AG04450 (cell line): ENCODE results near the gene S100A2. TPM values are rescaled to one million over a fixed set of nuclear protein-coding genes. Genes with fewer than 3 reads are reported as not detected.
"Not testable (repeated sequence)": the region's sequence is repeated elsewhere in the genome, so short reads cannot be mapped to it uniquely, and the experiment has no call there.

Source experiments
- CTCF ChIA-PET: fragments of 300-600, 350-600 bp; formaldehyde crosslinking; extraction: SDS; loops from one replicate; lab custom pipeline; 2022; ENCODE audit warnings: antibody characterized with exemption, inconsistent platforms; lab: Charles Lee
- POLR2A ChIA-PET: fragments of 350-600 bp; formaldehyde crosslinking; extraction: SDS; loops from one replicate; lab custom pipeline; 2021; ENCODE audit warnings: antibody characterized with exemption, inconsistent platforms; lab: Yijun Ruan, JAX
- DNase-seq: peaks from one replicate; pipeline ENCODE4 v3.0.0-alpha.2; 2011; ENCODE audit warnings: low read depth, low spot score
- H3K27ac ChIP-seq: one replicate; pipeline ENCODE4 v1.5.1; 2012; ENCODE audit warnings: low read depth, low read length, control low read depth
- H3K27me3 ChIP-seq: one replicate; pipeline ENCODE4 v1.6.0; 2012; ENCODE audit warnings: low read length; ENCODE audit not compliant: control insufficient read depth, insufficient read depth
- H3K4me3 ChIP-seq: 2 replicates; pipeline ENCODE4 v1.5.1; 2011; ENCODE audit warnings: mild to moderate bottlenecking, low read depth, low read length, control low read depth
- H3K9me3 ChIP-seq: 2 replicates; pipeline ENCODE4 v1.5.1; 2012; ENCODE audit warnings: low read length; ENCODE audit not compliant: control insufficient read depth, insufficient read depth
- polyA plus RNA-seq: library from polyadenylated mRNA; depleted of rRNA; stranded (reverse); fragments of >200 nt; gene quantifications from 2 replicates; pipeline ENCODE4 v1.2.3, GENCODE V29; 2011
- TF ChIP-seq, protein P1 (sequence below): IDR thresholded peaks from 2 replicates; pipeline ENCODE4 v1.5.1; 2011; ENCODE audit warnings: low read depth, low read length, control low read depth, inconsistent platforms

The S100A2 gene
- polyA plus RNA-seq, 1 experiment = 5.2 TPM

DNA sequence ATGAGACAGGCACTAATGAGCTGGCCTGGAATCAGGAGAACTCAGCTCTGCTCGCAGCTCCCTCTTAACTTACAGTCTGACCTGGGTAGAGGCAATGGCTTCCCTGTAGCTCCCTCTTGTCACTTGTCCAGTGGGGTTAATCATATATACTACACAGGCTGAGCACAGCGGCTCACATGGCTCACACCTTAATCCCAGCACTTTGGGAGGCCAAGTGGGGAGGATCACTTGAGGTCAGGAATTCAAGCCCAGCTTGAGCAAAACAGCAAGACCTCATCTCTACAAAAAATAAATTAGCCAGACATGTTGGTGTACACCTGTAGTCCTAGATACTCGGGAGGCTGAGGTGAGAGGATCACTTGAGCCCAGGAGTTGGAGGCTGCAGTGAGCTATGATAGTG lies 34.0 kb downstream of the S100A2 start:
- TF ChIP-seq, protein P1, sequence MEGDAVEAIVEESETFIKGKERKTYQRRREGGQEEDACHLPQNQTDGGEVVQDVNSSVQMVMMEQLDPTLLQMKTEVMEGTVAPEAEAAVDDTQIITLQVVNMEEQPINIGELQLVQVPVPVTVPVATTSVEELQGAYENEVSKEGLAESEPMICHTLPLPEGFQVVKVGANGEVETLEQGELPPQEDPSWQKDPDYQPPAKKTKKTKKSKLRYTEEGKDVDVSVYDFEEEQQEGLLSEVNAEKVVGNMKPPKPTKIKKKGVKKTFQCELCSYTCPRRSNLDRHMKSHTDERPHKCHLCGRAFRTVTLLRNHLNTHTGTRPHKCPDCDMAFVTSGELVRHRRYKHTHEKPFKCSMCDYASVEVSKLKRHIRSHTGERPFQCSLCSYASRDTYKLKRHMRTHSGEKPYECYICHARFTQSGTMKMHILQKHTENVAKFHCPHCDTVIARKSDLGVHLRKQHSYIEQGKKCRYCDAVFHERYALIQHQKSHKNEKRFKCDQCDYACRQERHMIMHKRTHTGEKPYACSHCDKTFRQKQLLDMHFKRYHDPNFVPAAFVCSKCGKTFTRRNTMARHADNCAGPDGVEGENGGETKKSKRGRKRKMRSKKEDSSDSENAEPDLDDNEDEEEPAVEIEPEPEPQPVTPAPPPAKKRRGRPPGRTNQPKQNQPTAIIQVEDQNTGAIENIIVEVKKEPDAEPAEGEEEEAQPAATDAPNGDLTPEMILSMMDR = no peak
- no peaks in the 10 kb centered on the region for H3K27me3 ChIP-seq
- no peak overlapping the region for H3K27ac ChIP-seq
- H3K9me3 ChIP-seq = no peaks in the 10 kb centered on the region; the same call in 1 of the 2 replicates
- no peak for DNase-seq
- H3K4me3 ChIP-seq = no peak overlapping the region
- CTCF ChIA-PET = interaction anchor here (0.7 to 4.1 kb wide), 19 partner anchors 10 to 180 kb away, joined by 3 to 165 read pairs (median 20); partner anchors contain the start of genes CHTOP, S100A1, S100A13 and S100A2
- POLR2A ChIA-PET = interaction anchor here (1.1 to 5.2 kb wide), 3 partner anchors 33 to 102 kb away, joined by 3 to 76 read pairs (median 20); partner anchors contain the start of genes CHTOP and S100A2

DNA sequence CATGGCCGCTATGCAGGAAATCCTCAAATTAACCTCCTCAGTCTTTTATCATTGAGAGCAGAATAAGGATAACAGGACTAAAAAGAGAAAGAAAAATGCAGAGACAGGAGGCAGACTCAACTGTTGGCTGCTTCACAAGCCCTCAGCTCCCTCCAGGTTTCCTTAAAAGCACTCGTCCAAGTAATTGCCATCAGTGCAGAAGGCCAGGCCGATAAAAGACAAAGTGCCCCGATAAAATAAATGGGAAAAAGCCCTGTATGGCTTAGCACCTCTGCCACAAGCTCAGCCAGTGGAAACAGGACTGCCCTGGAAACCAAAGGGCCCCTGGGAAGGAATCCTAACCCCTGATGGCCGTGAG lies 38.0 kb downstream of the S100A2 start:
- ChIA-PET CTCF (interaction anchor here (0.6 to 2.8 kb wide), 4 partner anchors 17 to 59 kb away, joined by 3 to 14 read pairs (median 5); no protein-coding TSS in a partner anchor), POLR2A (no interaction called here)
- Histone ChIP-seq H3K4me3 (no peak overlapping the region), H3K9me3 (no peaks in the 10 kb centered on the region), H3K27ac (no peak overlapping the region), H3K27me3 (no peaks in the 10 kb centered on the region)
- DNase-seq = no peak
- TF ChIP-seq, protein P1 = no peak

DNA sequence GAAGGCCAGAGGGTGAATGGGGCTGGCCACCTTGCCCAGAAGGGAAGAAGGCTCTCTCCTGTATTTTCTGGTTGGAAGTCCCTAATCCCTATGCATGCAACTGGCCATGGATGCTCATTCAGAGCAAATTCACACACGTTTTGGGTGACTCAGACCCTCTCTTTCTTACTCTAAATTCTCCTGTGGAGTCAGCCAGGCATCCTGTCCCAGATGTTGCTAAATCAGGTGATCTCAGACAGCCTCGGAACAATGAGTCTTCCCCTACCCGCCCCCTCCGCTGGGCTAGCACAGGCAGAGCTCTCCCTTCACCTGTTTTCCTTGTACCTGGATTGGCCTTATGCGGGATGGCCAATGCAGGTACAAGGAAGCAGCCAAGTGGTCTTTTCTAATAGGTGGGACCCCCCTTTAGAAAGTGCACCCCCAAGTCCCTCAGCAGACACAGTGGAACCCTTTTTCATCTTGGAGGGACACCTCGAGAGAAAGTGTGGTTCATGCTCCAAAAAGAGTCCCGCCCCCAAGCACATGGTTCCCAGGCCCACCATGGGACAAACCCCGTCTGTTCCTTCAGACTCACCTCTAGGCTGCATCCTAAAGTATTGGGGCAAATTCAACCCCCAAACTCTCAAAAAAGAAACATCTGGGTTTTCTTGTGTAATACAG lies 38.5 kb downstream of the S100A2 start:
- Histone ChIP-seq H3K4me3 (no peak overlapping the region), H3K9me3 (no peaks in the 10 kb centered on the region), H3K27me3 (no peaks in the 10 kb centered on the region), H3K27ac (no peak overlapping the region)
- CTCF ChIA-PET = interaction anchor here (0.5 to 3.5 kb wide), 5 partner anchors 16 to 113 kb away, joined by 3 to 27 read pairs (median 7); no protein-coding TSS in a partner anchor
- TF ChIP-seq, protein P1 = no peak
- DNase-seq = no peak
- POLR2A ChIA-PET = no interaction called here

DNA sequence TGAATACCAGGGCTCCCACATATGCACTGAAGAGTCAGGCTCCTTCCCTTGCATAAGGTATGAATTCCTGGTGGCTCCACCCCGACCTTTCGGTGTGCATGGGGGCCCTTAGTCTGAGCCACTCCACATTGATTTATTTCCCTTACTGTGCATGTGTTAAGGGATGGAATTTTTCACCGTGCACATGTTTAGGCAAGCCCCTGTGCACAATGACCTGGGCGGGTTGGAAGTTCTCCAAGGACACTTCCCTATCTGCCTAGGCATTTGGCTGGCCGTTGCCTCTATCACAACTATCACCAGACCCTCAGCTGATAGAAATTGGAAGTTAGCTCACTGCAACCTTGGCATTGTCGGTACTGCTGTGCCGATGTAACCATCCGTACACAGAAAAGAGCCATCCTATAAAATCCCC lies 39.5 kb downstream of the S100A2 start:
- Histone ChIP-seq H3K4me3 (no peak overlapping the region), H3K9me3 (no peaks in the 10 kb centered on the region), H3K27ac (no peak overlapping the region), H3K27me3 (no peaks in the 10 kb centered on the region)
- DNase-seq = no peak
- TF ChIP-seq, protein P1 = no peak
- ChIA-PET POLR2A (no interaction called here), CTCF (interaction anchor here (1.0 to 3.5 kb wide), 5 partner anchors 15 to 174 kb away, joined by 5 to 27 read pairs (median 9); no protein-coding TSS in a partner anchor)

DNA sequence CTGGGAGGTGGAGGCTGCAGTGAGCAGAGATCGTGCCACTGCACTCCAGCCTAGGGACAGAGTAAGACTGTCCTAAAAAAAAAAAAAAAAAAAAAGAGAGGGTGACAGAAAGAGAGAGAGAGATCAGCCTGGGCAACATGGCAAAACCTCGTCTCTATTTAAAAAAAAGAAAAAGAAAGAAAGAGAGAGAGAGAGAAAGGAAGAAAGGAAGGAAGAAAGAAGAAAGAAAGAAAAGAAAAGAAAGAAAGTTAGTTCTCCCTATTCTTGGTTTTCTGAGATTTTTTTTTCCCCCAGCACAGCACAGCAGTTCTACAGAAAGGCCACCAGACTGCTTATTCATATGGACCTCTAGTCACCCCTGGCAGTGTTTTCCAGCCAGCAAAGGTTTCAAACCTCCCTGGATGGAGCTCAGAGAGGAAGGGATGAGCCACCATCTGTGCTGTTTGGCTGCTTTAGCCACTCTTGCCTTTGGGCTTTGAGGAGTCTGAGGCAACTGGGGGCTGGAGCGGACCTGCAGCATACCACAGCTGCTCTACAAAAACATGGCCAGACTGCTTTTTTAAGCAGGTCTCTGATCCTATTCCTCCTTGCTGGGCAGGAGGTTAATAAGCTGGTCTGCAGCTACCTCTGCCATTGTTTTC lies 40.4 kb downstream of the S100A2 start:
- no peak overlapping the region for H3K27ac ChIP-seq
- ChIA-PET POLR2A (no interaction called here), CTCF (interaction anchor here (0.5 to 3.5 kb wide), 10 partner anchors 8 to 173 kb away, joined by 3 to 27 read pairs (median 6); no protein-coding TSS in a partner anchor)
- no peaks in the 10 kb centered on the region for H3K9me3 ChIP-seq
- TF ChIP-seq, protein P1 = no peak
- no peak overlapping the region for H3K4me3 ChIP-seq
- no peaks in the 10 kb centered on the region for H3K27me3 ChIP-seq
- no peak for DNase-seq

DNA sequence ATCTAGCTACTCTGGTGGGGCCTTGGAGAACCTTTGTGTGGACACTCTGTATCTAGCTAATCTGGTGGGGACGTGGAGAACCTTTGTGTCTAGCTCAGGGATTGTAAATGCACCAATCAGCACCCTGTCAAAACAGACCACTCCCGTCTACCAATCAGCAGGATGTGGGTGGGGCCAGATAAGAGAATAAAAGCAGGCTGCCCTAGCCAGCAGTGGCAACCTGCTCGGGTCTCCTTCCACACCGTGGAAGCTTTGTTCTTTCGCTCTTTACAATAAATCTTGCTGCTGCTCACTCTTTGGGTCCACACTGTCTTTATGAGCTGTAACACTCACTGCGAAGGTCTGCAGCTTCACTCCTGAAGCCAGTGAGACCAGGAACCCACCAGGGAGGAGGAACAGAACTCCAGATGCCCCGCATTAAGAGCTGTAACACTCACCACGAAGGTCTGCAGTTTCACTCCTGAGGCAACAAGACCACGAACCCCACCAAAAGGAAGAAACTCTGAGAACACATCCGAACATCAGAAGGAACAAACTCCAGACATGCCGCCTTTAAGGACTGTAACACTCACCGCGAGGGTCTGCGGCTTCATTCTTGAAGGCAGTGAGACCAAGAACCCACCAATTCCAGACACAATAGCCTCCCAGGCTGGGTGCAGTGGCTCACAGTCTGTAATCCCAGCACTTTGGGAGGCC lies 43.1 kb downstream of the S100A2 start:
- H3K27me3 ChIP-seq, H3K4me3 ChIP-seq, H3K27ac ChIP-seq, POLR2A ChIA-PET, DNase-seq, H3K9me3 ChIP-seq: not testable (repeated sequence)
- CTCF ChIA-PET = interaction anchor here (2.7 kb wide), 1 partner anchor 10 kb away, joined by 31 read pairs; no protein-coding TSS in a partner anchor
